Upper lobe of left lung (tissue), 4 donors: ENCODE data around the gene MAGI3.
"Not testable (repeated sequence)": the region's sequence is repeated elsewhere in the genome, so short reads cannot be mapped to it uniquely, and the experiment has no call there.

Source experiments
- POLR2A ChIP-seq, 4 donors: fragments of 450-650 bp; IDR thresholded peaks; one replicate each; pipeline ENCODE4 v1.5.1; 2016 to 2017; ENCODE audit warnings: antibody characterized with exemption in 4 of 4, mild to moderate bottlenecking in 2 of 4
- TF ChIP-seq, protein P1 (sequence below), 6 experiments: fragments of 450-650 bp in 4 of 6; fragments of 200-600 bp in 2 of 6; sonication (generic) in 2 of 6; IDR thresholded peaks; one replicate each; pipeline ENCODE4 v1.5.1; 2016 to 2019; ENCODE audit warnings: antibody characterized with exemption in 6 of 6

DNA sequence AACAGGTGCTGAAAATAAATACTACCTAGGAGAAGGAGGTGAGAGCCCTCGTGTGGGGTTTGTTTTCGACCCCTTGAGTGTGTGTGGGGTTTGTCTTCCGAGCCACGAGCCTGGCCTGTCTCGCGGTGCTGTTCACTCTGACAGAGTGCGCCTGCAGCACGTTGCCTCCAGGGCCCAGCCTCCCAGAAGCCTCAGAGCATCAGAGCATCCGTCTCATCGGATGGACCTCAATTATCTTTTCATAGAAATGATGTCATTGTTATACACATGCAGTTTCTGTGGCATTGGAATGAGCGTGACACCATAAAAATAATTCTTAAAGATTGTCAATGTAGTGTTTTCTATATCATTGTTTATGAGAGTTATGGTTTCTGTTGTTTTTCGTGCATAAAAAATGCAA, 119.5 kb downstream of the MAGI3 start:
- TF ChIP-seq, protein P1, sequence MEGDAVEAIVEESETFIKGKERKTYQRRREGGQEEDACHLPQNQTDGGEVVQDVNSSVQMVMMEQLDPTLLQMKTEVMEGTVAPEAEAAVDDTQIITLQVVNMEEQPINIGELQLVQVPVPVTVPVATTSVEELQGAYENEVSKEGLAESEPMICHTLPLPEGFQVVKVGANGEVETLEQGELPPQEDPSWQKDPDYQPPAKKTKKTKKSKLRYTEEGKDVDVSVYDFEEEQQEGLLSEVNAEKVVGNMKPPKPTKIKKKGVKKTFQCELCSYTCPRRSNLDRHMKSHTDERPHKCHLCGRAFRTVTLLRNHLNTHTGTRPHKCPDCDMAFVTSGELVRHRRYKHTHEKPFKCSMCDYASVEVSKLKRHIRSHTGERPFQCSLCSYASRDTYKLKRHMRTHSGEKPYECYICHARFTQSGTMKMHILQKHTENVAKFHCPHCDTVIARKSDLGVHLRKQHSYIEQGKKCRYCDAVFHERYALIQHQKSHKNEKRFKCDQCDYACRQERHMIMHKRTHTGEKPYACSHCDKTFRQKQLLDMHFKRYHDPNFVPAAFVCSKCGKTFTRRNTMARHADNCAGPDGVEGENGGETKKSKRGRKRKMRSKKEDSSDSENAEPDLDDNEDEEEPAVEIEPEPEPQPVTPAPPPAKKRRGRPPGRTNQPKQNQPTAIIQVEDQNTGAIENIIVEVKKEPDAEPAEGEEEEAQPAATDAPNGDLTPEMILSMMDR (IDR thresholded peaks at IDR 0.05), result not testable (repeated sequence)
- TF ChIP-seq POLR2A (IDR thresholded peaks at IDR 0.05), result not testable (repeated sequence)
